HG03571 (cell line): ENCODE measurements around the gene LTA.
"Not testable (repeated sequence)": the region's sequence is repeated elsewhere in the genome, so short reads cannot be mapped to it uniquely, and the experiment has no call there.

Source experiments
- ATAC-seq: cut with Tn5 transposase; IDR thresholded peaks from one replicate; pipeline ENCODE4 v1.9.1; 2021; ENCODE audit not compliant: unreplicated experiment

The LTA gene

DNA sequence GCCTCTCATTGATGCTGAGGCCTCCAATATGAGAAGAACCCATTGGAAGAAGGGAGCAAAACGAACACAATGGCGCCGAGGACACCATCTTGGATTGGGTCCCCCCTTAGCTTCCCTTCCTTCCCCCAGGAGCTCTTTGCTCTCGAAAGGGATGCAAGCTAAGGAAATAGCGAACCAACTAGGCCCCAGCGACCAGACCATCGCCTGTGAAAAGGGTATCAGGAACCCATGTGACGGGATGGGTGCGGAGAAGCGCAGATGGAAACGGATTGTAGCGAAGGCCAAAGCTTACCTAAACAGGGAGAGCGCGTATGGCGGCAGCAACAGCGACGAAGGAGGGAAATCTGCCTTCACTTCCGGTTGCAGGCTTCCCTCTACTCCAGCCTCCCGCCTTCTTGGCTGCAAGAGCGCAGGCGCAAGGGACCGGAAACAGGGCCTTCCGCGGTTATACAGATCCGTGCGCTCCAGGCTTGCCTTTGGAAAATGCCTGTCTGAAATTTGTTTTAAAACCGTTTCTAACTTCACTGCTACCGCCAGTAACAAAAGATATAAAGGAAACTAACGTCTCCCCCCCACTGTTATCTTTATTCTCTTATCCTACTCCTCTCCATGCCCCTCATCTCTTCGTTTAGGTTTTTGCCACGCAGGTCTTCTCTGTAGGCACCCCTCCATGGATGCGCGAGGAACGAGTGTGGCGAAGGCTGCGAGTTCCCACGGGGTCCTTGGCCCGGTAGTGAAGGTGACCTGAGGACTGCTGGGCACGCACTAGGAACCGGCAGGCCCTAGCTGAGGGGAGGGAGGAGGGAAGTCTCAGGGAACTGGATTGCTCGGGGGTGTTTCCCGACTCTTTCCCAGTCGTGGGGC is 30.2 kb upstream of the LTA start, which contains the start of gene DDX39B:
Gene DDX39B, minus strand, starts transcription at position 346 of the 864 bp plus-strand sequence. CDS start 1,471 bp downstream, outside the sequence.
- peak; percentile 54 for ATAC-seq

DNA sequence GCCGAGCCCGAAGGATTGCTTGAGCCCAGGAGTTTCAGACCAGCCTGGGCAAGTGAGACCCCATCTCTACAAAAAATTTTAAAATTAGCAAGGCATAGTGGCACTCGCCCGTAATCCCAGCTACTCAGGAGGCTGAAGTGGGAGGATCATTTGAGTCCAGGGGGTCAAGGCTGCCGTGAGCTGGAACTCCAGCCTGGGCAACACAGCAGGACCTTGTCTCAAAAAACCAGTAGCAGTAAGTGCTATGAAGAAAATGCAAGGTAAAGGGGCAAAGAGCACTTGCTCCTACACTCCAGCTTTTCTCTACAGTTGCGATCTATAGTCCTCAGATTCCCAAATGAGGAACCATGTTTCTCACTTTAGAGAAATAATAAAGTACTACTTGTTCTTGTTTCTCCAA is 28.4 kb upstream of the LTA start:
- no peak for ATAC-seq

DNA sequence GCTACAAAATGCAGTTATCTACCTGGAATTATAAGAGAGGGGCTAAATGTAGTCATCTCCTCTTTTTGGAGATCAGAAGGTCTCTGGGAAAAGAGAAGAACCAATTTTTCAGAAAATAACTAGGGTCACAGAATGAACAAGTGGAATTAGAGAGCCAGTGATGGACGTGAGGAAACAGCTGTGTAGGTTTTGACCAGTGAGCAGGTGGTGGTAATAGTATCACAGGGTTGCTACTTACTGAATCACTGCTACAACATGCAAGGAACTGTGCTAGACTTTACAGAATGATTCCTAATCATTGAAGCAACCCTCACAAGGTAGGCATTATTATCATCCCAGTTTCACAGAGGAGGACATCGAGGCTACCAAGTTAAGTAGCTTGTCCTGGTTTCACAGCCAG is 27.4 kb upstream of the LTA start:
- ATAC-seq = no peak

DNA sequence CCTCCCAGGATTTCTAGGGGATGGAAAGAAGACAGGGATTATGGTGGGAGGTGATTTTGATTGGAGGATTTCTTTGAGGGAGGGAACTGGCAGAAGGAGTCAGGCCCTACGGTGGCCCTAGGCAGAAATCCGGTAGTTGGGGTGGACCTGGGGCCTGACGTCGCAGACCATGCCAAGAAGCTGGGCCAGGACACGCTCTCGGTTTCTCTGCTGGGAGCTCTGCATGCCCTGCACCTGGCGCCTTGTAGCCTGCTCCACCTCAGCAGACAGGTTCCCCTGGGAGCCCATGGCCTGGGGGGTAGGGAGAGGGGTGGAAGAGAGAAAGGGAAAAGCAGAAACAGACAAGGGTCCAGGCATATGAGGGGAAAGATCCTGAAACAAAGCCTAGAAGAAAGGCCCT is 26.8 kb upstream of the LTA start:
- ATAC-seq = no peak

DNA sequence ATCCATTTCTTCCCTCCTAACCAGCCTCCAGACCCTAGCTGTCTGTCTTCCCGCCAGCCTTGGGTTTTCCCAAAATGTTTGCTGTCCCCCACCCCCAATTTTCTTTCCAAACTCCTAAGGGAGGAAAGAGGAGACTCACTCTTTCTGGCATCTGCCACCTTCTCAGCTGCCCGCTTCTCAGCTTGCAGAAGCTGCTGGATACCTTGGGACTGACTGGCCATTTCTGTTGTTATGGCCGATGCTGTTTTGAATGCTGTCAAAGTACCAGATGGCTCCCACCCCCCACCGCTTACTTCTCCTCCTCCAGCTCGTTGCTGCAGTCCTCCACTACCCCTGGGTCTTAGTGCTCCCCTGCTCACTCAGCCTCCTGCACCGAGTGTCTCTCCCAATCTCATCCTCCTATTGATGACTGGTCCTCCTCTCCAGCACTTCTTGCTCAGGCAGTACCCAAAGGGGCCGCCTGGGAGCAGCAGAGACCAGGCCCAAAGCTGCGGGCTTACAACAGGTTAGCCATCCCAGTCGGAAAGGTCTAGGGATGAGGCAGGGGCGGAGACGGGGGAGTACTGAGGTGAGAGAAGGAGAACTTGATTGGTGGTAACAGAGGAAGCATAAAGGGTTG is 25.6 kb upstream of the LTA start, which contains the start of gene ATP6V1G2:
Gene ATP6V1G2, minus strand, starts transcription at position 270 of the 619 bp plus-strand sequence. Its CDS starts 49 bp downstream, at position 221.
- peak; percentile 46 for ATAC-seq

DNA sequence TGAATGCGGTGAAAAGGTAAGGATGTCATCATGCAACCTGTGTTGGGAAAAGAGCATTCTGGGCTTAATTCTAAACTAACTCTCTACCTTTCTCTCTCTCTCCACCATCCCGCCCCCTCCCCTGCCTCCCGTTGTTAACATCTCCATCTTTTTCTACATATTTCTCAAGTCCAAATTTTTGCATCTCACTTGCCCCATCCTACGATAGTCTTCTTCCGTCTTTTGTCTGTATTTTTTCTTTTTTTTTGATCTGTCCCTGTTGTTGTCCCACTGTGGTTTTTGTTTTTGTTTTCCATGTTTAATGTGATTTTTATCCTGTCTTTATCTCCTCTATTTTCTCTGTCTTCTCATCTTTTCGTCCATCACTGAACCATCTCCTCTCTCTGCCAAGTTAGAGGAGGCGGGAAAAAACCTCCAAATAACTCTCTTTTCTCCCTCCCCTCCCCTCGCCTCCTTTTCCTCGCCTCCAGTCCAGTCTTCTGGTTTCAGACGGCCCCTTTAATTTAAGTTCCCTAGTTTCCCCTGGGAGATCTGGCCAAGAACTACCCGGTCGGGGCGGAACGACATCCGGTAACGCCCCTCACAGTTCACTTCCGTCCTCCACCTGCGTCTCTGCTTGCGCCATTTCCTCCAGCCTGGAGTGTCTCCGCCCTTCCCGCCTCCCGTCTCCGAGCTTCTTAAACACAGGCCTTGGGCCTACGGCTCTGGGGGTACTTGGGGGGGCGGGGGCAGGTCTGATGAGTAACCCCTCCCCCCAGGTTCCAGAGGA is 24.9 kb upstream of the LTA start, which contains the start of gene NFKBIL1:
Gene NFKBIL1, plus strand, starts transcription at position 651 of the 769 bp plus-strand sequence. Its CDS starts 87 bp downstream, at position 738.
- ATAC-seq = peak; percentile 45

DNA sequence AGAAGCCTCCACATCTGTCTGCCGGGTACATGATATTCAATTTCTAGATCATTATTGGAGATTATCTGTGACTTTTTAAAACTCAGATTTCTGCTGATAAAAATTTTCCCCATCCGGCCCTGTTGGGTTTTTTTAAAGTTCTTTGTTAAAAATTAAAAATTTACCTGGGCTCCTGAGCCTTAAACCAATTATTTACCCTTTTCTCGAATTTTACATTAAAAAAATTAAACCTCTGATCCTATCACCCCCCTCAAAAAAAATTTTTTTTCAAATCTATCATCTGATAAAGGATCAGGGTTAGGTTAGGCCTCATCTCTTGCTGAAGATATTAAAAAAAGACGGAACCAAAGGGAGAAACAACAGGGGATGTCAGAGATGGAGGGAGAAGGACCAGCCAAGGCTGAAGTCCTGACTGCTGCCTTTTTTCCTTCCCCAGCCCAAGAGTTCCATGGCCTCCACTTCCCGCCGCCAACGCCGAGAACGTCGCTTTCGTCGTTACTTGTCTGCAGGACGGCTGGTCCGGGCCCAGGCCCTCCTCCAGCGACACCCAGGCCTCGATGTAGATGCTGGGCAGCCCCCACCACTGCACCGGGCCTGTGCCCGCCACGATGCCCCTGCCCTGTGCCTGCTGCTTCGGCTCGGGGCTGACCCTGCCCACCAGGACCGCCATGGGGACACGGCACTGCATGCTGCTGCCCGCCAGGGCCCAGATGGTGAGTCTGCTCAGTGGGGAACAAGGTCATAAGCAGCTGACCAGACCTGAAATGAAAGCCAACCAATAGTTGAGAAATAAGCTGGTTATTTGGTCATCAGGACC is 24.2 kb upstream of the LTA start:
- ATAC-seq = no peak

DNA sequence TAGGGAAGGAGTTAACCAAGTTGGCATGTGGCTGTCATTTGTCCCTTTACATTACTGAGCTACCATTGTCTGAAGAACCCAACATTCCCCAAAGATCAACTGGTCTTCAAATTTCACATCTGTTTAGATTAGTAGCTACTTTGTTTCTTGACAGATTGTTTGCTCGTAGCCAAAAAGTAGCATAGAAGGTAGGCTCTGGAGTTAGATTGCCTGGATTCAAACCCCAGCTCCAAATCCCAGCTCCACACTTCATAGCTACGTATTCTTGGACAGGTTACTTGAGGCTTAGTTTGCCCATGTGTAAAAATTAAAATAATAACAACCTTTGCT is 23.6 kb upstream of the LTA start:
- no peak for ATAC-seq

DNA sequence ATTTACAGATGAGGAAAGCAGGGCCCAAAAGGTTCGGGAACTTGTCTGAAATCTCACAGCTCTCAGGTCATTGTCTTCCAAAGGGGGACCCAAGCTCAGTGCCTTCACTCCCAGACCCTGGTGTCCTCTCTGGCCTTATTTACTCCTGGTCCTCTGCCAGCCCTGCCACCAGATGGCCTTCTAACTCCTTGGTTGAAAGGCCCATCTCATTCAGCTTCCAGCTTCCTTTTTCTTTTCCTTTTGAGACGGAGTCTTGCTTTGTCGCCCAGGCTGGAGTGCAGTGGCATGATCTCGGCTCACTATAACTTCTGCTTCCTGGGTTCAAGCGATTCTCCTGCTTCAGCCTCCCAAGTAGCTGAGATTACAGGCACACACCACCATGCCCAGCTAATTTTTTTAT is 20.7 kb upstream of the LTA start:
- ATAC-seq = not testable (repeated sequence)

DNA sequence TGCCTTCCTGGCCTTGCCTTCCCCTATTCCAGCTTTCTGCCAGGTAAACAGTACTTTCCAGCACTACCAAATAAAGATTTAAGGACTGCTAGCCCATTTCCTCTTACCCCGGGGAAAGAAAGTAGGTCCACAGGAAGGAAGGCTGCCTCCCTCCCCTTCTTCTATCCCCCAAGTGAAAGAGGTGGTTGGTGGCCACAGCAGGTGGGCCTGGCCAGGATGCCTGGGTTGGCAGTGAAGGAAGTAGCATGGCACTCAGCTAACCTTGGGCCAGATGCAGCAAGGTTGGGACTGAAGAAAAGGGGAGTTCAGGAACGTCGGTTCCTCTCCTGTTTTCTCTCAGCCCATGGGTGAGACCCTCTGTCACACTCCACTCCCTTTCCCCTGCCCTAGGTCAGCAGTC is 15.8 kb upstream of the LTA start:
- ATAC-seq = no peak

DNA sequence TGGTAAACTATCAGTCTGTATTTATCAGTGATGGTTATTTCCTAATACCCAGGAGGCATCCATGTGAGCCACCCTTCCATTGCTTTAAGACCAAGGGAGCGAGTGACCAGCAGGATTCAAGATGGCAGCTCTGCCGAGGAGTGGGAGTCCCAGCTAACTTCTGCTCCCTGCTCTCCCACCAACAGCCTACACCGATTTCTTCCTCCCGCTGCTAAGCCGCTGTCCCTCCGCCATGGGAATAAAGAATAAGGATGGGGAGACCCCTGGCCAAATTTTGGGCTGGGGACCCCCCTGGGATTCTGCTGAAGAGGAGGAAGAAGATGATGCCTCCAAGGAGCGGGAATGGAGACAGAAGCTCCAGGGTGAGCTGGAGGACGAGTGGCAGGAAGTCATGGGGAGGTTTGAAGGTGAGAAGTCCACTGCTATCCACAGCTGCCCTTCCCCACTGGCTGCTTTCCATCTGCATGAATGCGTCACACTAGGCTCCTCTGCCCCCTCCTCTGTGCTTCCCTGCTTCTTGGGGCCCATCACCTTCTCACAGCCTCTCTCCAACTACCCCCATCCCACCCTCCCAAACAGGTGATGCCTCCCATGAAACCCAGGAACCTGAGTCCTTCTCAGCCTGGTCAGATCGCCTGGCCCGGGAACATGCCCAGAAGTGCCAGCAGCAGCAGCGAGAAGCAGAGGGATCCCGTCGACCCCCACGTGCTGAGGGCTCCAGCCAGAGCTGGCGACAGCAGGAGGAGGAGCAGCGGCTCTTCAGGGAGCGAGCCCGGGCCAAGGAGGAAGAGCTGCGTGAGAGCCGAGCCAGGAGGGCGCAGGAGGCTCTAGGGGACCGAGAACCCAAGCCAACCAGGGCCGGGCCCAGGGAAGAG is 14.4 kb upstream of the LTA start:
- no peak for ATAC-seq

DNA sequence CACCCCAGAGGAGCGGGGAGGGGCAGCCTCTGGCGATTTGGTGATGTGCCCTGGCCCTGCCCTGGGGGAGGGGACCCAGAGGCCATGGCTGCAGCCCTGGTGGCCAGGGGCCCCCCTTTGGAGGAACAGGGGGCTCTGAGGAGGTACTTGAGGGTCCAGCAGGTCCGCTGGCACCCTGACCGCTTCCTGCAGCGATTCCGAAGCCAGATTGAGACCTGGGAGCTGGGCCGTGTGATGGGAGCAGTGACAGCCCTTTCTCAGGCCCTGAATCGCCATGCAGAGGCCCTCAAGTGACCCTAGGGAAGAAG is 13.8 kb upstream of the LTA start:
- no peak for ATAC-seq

DNA sequence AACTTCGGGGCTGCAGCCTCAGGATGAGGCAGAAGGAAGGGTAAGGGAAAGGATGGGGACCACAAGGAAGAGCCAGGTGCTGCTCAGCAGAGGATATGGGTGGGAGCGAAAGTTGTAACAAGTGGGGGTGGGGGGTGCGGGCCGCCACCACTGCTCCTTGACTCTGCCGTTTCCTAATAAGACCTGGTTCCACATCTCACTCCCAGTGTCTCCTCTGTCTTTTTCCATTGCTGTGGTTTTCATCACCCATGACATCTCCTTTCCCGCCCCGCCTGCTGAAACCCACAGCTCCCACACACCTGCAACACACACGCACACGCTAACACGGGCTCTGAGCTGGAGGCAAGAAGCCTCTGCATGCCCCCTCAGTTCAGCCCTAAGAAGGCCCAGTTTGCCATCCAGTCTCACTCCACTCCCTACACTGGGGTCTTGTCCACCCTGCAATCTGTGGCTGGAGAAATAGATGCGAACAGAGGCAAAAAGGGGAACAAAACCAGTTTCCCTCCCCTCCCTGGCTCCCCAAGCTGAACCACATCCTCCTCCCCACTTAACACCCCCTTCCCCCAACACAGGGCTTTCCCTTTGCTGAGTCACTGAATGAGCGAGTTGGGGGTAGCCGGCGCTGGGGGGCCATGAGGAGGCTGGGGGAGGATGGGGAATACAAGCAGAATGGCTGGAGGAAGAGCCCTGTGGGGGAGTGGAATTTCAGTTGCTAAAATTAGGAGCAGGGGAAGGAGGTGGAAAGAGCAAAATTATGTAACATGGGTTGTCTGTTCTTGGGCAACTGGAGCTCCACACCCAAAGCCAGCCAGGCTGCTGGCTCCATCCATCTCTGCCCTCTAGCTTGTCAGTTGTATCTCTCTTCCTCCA is 13.2 kb upstream of the LTA start:
- ATAC-seq = no peak

DNA sequence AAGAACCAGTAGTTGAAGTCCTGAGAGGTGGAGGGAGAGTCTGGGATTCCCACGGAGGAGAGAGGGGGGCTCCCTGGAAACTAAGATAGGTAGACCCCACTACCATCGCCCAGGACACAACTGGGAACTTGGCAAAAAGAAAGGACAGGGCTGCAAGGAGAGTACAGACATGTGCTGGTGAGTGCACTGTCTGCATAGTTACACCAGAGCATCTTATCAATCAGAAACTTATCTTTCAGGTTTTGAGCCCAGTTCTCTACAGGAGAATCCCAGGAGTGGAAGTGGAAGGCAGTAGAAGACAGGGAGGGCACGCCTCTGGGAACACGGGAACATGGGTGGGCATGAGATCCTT is 12.5 kb upstream of the LTA start:
- peak; percentile 1 for ATAC-seq

DNA sequence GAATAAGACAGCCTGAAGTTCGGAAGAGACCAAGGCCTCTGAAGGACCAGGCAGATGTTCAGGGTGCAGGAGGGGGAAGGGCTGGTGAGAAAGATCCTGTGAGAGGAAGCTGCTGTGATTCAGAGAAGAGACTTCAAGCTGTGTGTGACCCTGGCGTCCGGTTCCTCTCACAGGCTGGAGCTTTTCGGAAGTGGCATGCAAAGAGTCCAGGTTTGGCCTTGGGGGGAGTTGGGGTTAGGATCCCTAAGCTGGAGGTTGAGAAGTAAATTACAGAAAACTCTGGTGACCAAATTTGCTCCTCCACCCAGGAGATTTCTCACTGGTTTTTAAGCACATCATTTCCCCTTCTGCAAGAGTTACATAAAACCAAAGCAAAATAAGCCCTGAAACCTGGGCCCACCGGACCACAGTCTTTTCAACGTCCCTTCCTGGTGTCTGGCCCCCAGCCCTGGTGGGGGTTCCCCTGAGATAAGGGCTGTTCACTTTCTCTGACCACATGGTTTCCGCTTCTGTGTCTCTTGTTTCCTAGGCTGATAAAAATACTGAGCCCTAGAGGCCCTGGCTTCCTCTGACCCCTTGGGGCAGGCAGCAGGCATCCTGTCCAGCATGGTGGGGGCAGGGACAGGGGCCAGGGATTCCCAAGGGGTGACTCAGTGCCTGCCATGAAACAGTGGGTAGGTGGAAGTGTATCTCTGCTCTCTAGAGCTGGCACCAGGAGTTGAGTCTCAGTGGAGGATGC is 12.0 kb upstream of the LTA start:
- ATAC-seq = peak; percentile 47

DNA sequence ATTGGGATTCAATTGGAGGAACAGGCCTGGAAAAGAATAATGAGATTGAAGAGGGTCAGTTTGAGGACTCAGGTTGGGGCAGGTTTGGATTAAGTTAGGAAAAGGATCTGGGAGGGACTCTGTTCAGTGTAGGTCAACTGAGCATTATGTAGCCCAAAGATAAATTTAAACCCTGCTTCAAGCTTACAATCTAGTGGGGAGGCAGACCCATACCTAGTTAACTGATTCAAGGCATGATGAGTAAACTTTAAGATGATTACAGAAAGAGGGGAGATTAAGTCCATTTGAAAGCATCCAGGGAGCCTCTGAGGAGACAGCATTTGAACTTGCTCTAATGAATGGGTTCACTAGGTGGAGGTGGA is 11.4 kb upstream of the LTA start:
- ATAC-seq = no peak

DNA sequence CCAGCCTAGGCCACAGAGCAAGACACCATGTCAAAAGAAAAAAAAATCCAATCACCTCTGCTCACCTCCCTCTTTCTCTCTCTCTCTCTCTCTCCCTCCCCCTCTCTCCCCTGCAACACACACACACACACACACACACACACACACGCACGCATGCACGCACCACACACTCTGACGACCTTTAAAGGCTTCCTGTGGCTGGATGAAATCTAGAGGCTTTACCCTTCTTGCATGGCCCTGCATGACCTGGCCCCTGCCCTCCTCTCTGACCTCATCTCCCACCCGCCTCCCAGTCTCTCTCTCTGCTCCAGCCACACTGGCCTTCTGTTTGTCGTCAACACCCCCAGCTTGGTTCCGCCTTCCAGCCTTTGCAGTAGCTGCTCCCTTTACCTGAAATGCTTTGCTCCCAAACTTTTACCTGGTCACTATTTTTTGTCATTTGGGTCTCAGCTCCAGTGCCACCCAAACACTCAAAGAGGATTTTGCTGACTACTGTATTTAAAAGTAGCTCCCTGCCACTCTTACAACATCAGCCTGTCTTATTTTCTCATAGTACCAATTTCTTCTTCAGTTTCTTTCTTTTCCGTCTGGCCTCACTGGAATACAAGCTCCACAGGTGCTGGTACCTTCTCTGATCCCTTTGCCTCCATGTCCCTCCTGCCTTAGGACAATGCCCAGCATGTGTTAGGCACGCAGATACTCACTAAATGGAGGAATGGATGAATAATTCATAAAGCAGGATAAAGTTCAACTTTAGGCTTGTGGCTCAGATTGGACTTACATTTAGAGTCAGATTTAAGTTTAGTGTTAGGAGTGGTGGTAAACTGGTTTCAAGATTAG is 4.3 kb upstream of the LTA start:
- no peak for ATAC-seq

DNA sequence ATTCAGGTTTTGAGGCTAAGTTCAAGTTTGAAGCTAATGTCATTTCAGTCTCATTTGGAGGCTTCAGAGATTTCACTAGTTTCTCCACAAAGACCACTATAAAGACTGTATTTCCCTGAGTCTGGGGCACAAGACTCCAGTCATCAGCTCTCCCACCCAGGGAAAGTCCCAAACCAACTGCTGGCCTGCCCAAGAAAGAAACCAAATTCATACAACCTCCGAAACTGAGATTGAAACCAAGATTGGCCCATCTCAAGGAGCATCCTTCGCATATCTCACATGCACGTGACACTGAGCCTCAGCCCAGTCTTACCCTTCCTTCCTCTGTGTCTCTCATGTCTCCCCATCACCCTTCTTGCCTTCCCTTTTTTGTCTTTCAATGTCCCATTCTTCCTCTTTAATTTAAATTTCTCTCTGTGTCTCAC is 3.5 kb upstream of the LTA start:
- ATAC-seq = peak; percentile 63
